ENCODE results near the gene PAK4.

The PAK4 gene

GRCh38 chr19:39164289-39164688 lies 38.7 kb downstream of the PAK4 start:
- DNase-seq (ENCODE audit: extremely low read depth, insufficient read length): no peak
- TF ChIP-seq CTCF (IDR thresholded peaks at IDR 0.05; ENCODE audit: insufficient read depth, low read length, poor library complexity, severe bottlenecking): no peak
- H3K36me3 ChIP-seq (ENCODE audit: control insufficient read depth, insufficient read depth, low read length): no peaks in the 10 kb centered on the region
- H3K4me3 ChIP-seq (replicated peaks; ENCODE audit: low read depth, low read length): no peak overlapping the region
- H3K27me3 ChIP-seq (replicated peaks; ENCODE audit: control insufficient read depth, insufficient read depth, low read length): no peaks in the 10 kb centered on the region

- DNase-seq (ENCODE audit: extremely low read depth, insufficient read length): no peak
- TF ChIP-seq CTCF (IDR thresholded peaks at IDR 0.05; ENCODE audit: insufficient read depth, low read length, poor library complexity, severe bottlenecking): no peak
- H3K36me3 ChIP-seq (ENCODE audit: control insufficient read depth, insufficient read depth, low read length): peaks cover 4% of the 10 kb centered on the region
Measured at GRCh38 chr19:39165857-39166256, 40.3 kb downstream of the PAK4 start.

DNA sequence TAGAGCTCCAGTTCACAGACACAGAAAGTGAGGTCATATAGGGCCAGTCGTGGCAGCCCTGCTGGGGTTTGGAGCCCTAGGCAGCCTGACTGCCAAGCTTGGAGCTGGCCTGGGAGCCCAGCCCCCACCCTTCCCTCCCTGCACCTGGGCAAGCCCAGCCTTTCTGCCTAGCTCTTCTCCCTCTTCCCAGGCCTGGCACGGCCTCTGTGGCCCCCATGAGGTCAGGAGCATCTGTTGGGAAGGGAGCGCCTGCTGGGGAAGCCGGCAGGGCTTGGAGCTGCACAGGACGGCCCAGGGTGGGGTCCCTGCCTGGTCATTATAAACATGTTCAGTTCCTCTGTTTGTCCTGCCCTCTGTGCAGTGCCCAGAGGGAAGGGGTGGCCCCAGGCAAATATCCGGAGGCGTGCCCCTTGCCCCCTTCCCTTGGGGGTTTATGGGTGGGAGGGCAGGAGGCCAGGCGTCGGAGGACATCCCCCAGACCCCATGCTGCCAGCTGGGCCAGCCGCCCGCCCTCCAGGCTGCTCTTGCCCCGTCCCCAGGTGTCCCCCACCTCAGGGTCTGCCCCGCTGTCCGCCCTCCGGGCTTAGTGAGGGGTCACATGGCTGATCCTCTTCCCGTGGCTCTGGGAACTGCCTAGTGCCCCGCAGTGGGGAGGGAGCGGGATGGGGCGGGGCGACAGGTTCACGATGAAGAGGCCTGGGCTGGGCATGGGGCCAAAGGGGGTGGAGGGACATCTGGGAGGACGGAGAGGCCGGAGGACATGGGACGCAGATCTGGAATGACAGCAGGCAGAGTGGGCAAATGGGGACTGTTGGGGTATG lies 41.2 kb downstream of the PAK4 start:
- H3K4me3 ChIP-seq (replicated peaks; ENCODE audit: low read depth, low read length): no peak overlapping the region

More at GRCh38 chr19:39165857-39166256, 40.3 kb downstream of the PAK4 start:
- Histone ChIP-seq H3K27me3 (replicated peaks; ENCODE audit: control insufficient read depth, insufficient read depth, low read length) (no peaks in the 10 kb centered on the region), H3K4me3 (replicated peaks; ENCODE audit: low read depth, low read length) (no peak overlapping the region)

GRCh38 chr19:39167461-39168257 lies 42.1 kb downstream of the PAK4 start:
- TF ChIP-seq CTCF (IDR thresholded peaks at IDR 0.05; ENCODE audit: insufficient read depth, low read length, poor library complexity, severe bottlenecking): no peak
- H3K27me3 ChIP-seq (replicated peaks; ENCODE audit: control insufficient read depth, insufficient read depth, low read length): no peaks in the 10 kb centered on the region
- H3K36me3 ChIP-seq (ENCODE audit: control insufficient read depth, insufficient read depth, low read length): peaks cover 4% of the 10 kb centered on the region
- H3K4me3 ChIP-seq (replicated peaks; ENCODE audit: low read depth, low read length): no peak overlapping the region
- no peak for DNase-seq (ENCODE audit: extremely low read depth, insufficient read length)

More for the DNA sequence above, 41.2 kb downstream of the PAK4 start:
- TF ChIP-seq CTCF (IDR thresholded peaks at IDR 0.05; ENCODE audit: insufficient read depth, low read length, poor library complexity, severe bottlenecking): no peak
- Histone ChIP-seq H3K36me3 (ENCODE audit: control insufficient read depth, insufficient read depth, low read length) (peaks cover 4% of the 10 kb centered on the region), H3K27me3 (replicated peaks; ENCODE audit: control insufficient read depth, insufficient read depth, low read length) (no peaks in the 10 kb centered on the region)
- no peak for DNase-seq (ENCODE audit: extremely low read depth, insufficient read length)

DNA sequence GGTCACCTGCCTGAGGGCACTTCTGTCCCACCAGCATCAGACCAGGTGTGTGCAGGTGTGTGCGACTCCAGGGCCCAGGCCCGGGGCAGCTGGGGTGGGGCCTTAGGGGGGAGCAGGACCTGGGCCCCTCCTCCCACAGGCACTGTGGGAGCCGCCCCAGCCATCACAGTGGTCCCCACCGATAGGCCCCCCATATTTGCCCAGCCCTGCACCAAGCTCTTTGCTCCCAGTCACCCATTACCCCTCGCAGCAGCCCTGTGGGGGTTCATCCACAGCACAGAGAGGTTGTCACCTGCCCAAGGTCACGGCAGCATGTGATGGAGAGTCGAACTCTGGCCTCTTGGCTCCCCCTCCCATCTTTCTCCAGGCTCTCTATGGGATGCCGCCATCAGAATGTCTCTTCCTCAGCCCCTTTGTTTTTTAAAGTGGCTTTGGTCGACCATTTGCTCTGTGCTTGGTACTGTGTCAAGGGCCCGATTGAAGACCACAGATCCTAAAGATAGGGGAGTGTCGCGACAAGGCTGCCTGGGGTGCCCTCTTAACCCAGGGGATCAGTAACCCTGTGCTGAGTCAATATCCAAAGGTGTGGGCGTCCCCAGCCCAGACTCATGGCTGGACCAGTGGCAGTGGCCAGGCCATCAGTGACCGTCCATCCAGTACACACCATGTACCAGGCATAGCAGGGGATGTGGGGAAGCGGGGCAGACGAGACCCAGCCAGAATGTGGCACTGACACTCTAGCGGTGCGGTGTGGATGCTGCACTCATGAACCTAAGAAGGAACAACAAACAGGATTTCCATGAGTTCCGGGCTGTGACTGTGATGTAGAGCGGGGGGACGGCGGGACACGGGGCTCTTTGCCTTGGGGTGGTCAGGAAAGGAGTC lies 42.9 kb downstream of the PAK4 start:
- Histone ChIP-seq H3K36me3 (ENCODE audit: control insufficient read depth, insufficient read depth, low read length) (peaks cover 4% of the 10 kb centered on the region), H3K4me3 (replicated peaks; ENCODE audit: low read depth, low read length) (no peak overlapping the region)
- no peak for TF ChIP-seq CTCF (IDR thresholded peaks at IDR 0.05; ENCODE audit: insufficient read depth, low read length, poor library complexity, severe bottlenecking)

More for the DNA sequence above, 42.9 kb downstream of the PAK4 start:
- no peak for DNase-seq (ENCODE audit: extremely low read depth, insufficient read length)
- H3K27me3 ChIP-seq (replicated peaks; ENCODE audit: control insufficient read depth, insufficient read depth, low read length): no peaks in the 10 kb centered on the region
